Neural cell (in vitro differentiated cells): ENCODE results near the gene MGLL. TPM values are rescaled to one million over a fixed set of nuclear protein-coding genes. Genes with fewer than 3 reads are reported as not detected.

Experiments
- H2AFZ ChIP-seq: fragments of 200-600, 300-800 bp; sonication (generic), shearing (Covaris generic); 2 replicates; pipeline ENCODE4 v1.6.0; 2014; ENCODE audit warnings: low read depth, mild to moderate bottlenecking, antibody characterized with exemption, low read length, moderate library complexity
- H3F3A ChIP-seq: fragments of 200-600 bp; shearing (Covaris generic); 2 replicates; pipeline ENCODE4 v1.6.1; 2016; ENCODE audit warnings: mild to moderate bottlenecking, moderate library complexity, mixed read lengths, antibody characterized with exemption, low read length; ENCODE audit not compliant: insufficient read depth, poor library complexity, severe bottlenecking
- H3K27ac ChIP-seq: fragments of 200-600, 300-800 bp; sonication (generic), shearing (Covaris generic); 2 replicates; pipeline ENCODE4 v1.5.1; 2014; ENCODE audit warnings: mild to moderate bottlenecking, low read length, moderate library complexity
- H3K27me3 ChIP-seq: fragments of 300-800, 200-600 bp; sonication (generic), shearing (Covaris generic); 2 replicates; pipeline ENCODE4 v1.6.0; 2014; ENCODE audit warnings: mild to moderate bottlenecking, low read depth, low read length, moderate library complexity; ENCODE audit not compliant: insufficient read depth
- H3K36me3 ChIP-seq: fragments of 300-800, 200-600 bp; sonication (generic), shearing (Covaris generic); 2 replicates; pipeline ENCODE4 v1.5.1; 2014; ENCODE audit warnings: mild to moderate bottlenecking, antibody characterized with exemption, low read length, moderate library complexity; ENCODE audit not compliant: insufficient read depth
- H3K4me2 ChIP-seq: fragments of 300-800, 200-600 bp; sonication (generic), shearing (Covaris generic); 2 replicates; pipeline ENCODE4 v1.6.0; 2014; ENCODE audit warnings: mild to moderate bottlenecking, low read length
- H3K4me3 ChIP-seq: fragments of 300-800, 200-600 bp; sonication (generic), shearing (Covaris generic); 2 replicates; pipeline ENCODE4 v1.5.1; 2014; ENCODE audit warnings: mild to moderate bottlenecking, low read length, moderate library complexity
- H3K79me2 ChIP-seq: fragments of 200-600 bp; shearing (Covaris generic); replicated peaks from 2 replicates; pipeline ENCODE4 v1.6.0; 2014; ENCODE audit warnings: mild to moderate bottlenecking, low read length, moderate library complexity; ENCODE audit not compliant: insufficient read depth
- H3K9ac ChIP-seq: fragments of 300-800, 200-600 bp; sonication (generic), shearing (Covaris generic); 2 replicates; pipeline ENCODE4 v1.6.1; 2016; ENCODE audit warnings: mild to moderate bottlenecking, low read length, mixed read lengths
- H3K9me2 ChIP-seq: fragments of 200-600 bp; shearing (Covaris generic); 2 replicates; pipeline ENCODE4 v1.6.1; 2016; ENCODE audit warnings: mild to moderate bottlenecking, low read length, mixed read lengths; ENCODE audit not compliant: insufficient read depth
- H3K9me3 ChIP-seq: fragments of 200-600, 300-800 bp; sonication (generic), shearing (Covaris generic); 2 replicates; pipeline ENCODE4 v1.6.1; 2016; ENCODE audit warnings: mild to moderate bottlenecking, mixed run types, low read length, moderate library complexity, mixed read lengths
- H4K20me1 ChIP-seq: fragments of 200-600 bp; shearing (Covaris generic); 2 replicates; pipeline ENCODE4 v1.6.1; 2016; ENCODE audit warnings: mild to moderate bottlenecking, mixed run types; ENCODE audit not compliant: insufficient read depth
- CTCF ChIP-seq: fragments of 450-650 bp; IDR thresholded peaks from 2 replicates; pipeline ENCODE4 v1.5.1; 2014; ENCODE audit warnings: antibody characterized with exemption, mild to moderate bottlenecking, moderate library complexity; ENCODE audit not compliant: poor library complexity, severe bottlenecking
- EP300 ChIP-seq: fragments of 450-650 bp; conservative IDR thresholded peaks from 2 replicates; pipeline ENCODE4 v1.6.1; 2014; ENCODE audit warnings: antibody characterized with exemption, mild to moderate bottlenecking, moderate library complexity; ENCODE audit not compliant: poor library complexity, severe bottlenecking
- EZH2 ChIP-seq: fragments of 200-600, 300-800 bp; shearing (Covaris generic), sonication (generic); IDR thresholded peaks from 2 replicates; pipeline ENCODE4 v1.6.1; 2014; ENCODE audit warnings: antibody characterized with exemption, low read length, borderline replicate concordance, mild to moderate bottlenecking; ENCODE audit not compliant: insufficient read depth, poor library complexity, severe bottlenecking
- MXI1 ChIP-seq: fragments of 450-650 bp; conservative IDR thresholded peaks from 2 replicates; pipeline ENCODE4 v1.6.1; 2014; ENCODE audit warnings: antibody characterized with exemption, mild to moderate bottlenecking; ENCODE audit not compliant: poor library complexity, severe bottlenecking
- POLR2AphosphoS5 ChIP-seq: IDR thresholded peaks from 2 replicates; pipeline ENCODE4 v1.6.1; 2012
- RAD21 ChIP-seq: fragments of 450-650 bp; conservative IDR thresholded peaks from 2 replicates; pipeline ENCODE4 v1.6.1; 2014; ENCODE audit warnings: antibody characterized with exemption, mild to moderate bottlenecking, moderate library complexity
- REST ChIP-seq: IDR thresholded peaks from 2 replicates; pipeline ENCODE4 v1.6.1; 2012; ENCODE audit warnings: borderline replicate concordance
- SMC3 ChIP-seq: fragments of 450-650 bp; conservative IDR thresholded peaks from 2 replicates; pipeline ENCODE4 v1.6.1; 2014; ENCODE audit warnings: antibody characterized with exemption, mild to moderate bottlenecking, moderate library complexity; ENCODE audit not compliant: poor library complexity
- TAF1 ChIP-seq: IDR thresholded peaks from 2 replicates; pipeline ENCODE4 v1.6.1; 2012; ENCODE audit warnings: low read depth
- polyA plus RNA-seq: library from polyadenylated mRNA; depleted of rRNA; stranded (reverse); fragments of >200 nt; gene quantifications from 2 replicates; pipeline ENCODE4 v1.2.3, GENCODE V29; 2014

Gene MGLL
- polyA plus RNA-seq, 1 donor from 2014 or later = 2.0 TPM

GRCh38 chr3:127689266-127689860, 133.0 kb downstream of the MGLL start:
- Histone ChIP-seq H3K9me3 (no peaks in the 10 kb centered on the region), H3F3A (no peaks in the 10 kb centered on the region), H3K9ac (no peak overlapping the region), H3K27me3 (no peaks in the 10 kb centered on the region), H3K4me3 (no peak overlapping the region), H3K27ac (no peak overlapping the region), H3K36me3 (no peaks in the 10 kb centered on the region), H3K79me2 (no peaks in the 10 kb centered on the region), H2AFZ (no peak overlapping the region), H3K9me2 (no peaks in the 10 kb centered on the region), H4K20me1 (no peaks in the 10 kb centered on the region), H3K4me2 (no peak overlapping the region)
- TF ChIP-seq EP300 (no peak), SMC3 (no peak), RAD21 (no peak), TAF1 (no peak), POLR2AphosphoS5 (no peak), MXI1 (no peak), EZH2 (no peak), REST (no peak), CTCF (no peak)

GRCh38 chr3:127688416-127689265, 133.7 kb downstream of the MGLL start:
- no peak overlapping the region for H3K4me2 ChIP-seq
- H3K9me2 ChIP-seq = no peaks in the 10 kb centered on the region
- H3K4me3 ChIP-seq = no peak overlapping the region
- H3K9ac ChIP-seq = no peak overlapping the region
- H2AFZ ChIP-seq = no peak overlapping the region
- H3K36me3 ChIP-seq = no peaks in the 10 kb centered on the region
- no peaks in the 10 kb centered on the region for H3K79me2 ChIP-seq
- no peaks in the 10 kb centered on the region for H3K27me3 ChIP-seq
- H3F3A ChIP-seq = no peaks in the 10 kb centered on the region
- no peak overlapping the region for H3K27ac ChIP-seq
- H4K20me1 ChIP-seq = no peaks in the 10 kb centered on the region
- TF ChIP-seq CTCF (no peak), EP300 (no peak), TAF1 (no peak), MXI1 (no peak), REST (no peak), EZH2 (no peak), RAD21 (no peak), POLR2AphosphoS5 (no peak), SMC3 (no peak)
- no peaks in the 10 kb centered on the region for H3K9me3 ChIP-seq
